Measurements from ENCODE around the gene C16orf46.

Gene C16orf46

GRCh38 chr16:81107511-81107910 lies 30.5 kb upstream of the C16orf46 start:
- no peak overlapping the region for H3K4me3 ChIP-seq (ENCODE audit: control insufficient read depth, low read depth, low read length)
- DNase-seq (ENCODE audit: low read depth) = no peak
- no peak for TF ChIP-seq CTCF (conservative IDR thresholded peaks at IDR 0.05; ENCODE audit: control insufficient read depth, insufficient read depth, low read depth, low read length)

GRCh38 chr16:81106826-81107503 lies 29.9 kb upstream of the C16orf46 start:
- H3K4me3 ChIP-seq (ENCODE audit: control insufficient read depth, low read depth, low read length) = no peak overlapping the region
- DNase-seq (ENCODE audit: low read depth) = no peak
- no peak for TF ChIP-seq CTCF (conservative IDR thresholded peaks at IDR 0.05; ENCODE audit: control insufficient read depth, insufficient read depth, low read depth, low read length)

DNA sequence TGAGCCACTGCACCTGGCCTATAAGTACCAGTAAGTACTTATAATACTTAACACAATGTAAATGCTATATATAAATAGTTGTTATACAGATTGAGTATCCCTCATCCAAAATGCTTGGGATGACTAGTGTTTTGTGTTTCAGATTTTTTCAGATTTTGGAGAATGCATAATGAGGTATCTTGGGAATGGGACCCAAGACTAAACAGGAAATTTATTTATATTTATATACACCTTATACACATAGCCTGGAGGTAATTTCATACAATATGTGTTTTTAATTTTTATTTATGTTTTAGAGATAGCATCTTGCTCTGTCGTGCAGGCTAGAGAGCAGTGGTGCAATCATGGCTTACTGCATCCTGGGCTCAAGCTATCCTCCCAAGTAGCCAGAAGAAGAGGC lies 28.9 kb upstream of the C16orf46 start:
- DNase-seq (ENCODE audit: low read depth) = no peak
- no peak overlapping the region for H3K4me3 ChIP-seq (ENCODE audit: control insufficient read depth, low read depth, low read length)
- no peak for TF ChIP-seq CTCF (conservative IDR thresholded peaks at IDR 0.05; ENCODE audit: control insufficient read depth, insufficient read depth, low read depth, low read length)

DNA sequence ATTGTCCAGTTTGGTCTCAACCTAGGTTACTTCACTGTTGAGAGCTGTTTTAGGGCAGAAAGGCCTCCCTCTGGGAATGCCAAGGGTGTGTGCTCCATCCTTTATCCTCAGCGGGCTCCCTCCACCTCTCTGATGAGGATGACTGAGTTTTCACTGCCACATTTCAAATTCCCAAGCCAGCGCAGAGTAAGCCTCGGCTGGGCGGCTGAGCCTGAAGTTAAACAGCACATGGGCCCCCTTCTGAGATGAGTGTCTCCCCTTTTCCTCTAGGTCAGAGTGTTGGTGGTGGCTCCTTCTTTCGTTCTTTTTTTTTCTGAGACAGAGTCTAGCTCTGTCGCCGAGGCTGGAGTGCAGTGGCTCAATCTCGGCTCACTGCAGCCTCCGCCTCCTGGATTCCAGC lies 24.7 kb upstream of the C16orf46 start:
- no peak for TF ChIP-seq CTCF (conservative IDR thresholded peaks at IDR 0.05; ENCODE audit: control insufficient read depth, insufficient read depth, low read depth, low read length)
- H3K4me3 ChIP-seq (ENCODE audit: control insufficient read depth, low read depth, low read length) = no peak overlapping the region
- DNase-seq (ENCODE audit: low read depth) = no peak

DNA sequence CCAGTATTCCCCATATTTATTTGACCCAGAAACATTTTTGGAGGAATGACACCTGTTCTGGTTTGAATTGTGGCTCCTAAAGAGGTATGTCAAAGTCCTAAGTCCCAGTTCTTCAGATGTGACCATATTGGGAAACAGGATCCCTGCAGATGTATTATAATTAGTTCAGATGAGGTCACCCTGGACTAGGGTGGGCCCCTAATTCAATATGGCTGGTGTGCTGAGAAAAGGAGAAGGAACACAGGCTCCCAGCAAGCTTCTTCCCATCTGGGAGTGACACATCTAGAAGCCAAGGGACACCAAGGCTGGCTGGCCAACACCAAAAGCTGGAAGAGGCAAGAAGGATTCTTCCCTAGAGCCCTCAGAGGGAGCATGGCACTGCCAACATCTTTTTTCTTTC lies 22.9 kb upstream of the C16orf46 start:
- no peak for DNase-seq (ENCODE audit: low read depth)
- no peak for TF ChIP-seq CTCF (conservative IDR thresholded peaks at IDR 0.05; ENCODE audit: control insufficient read depth, insufficient read depth, low read depth, low read length)
- no peak overlapping the region for H3K4me3 ChIP-seq (ENCODE audit: control insufficient read depth, low read depth, low read length)

DNA sequence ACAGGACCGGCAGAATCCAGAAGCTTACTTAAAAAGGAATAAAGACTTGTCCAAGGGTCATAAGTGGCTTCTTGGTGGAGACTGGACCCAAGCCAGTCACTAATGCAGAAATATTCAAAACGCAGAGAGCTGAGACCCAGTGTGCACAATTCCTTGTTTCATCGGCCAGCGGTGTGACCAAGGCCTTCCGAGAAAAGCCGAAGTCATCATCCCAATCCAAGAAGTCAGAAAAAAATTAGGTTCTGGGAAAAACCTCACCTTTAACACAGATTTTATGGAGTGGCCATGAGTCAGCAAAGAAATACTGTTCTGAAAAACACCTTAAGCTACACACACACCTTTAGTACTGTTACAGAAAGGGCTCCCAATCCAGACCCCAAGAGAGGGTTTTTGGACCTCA lies 20.2 kb upstream of the C16orf46 start:
- H3K4me3 ChIP-seq (ENCODE audit: control insufficient read depth, low read depth, low read length) = no peak overlapping the region
- TF ChIP-seq CTCF (conservative IDR thresholded peaks at IDR 0.05; ENCODE audit: control insufficient read depth, insufficient read depth, low read depth, low read length) = no peak
- DNase-seq (ENCODE audit: low read depth) = no peak

Data from fibroblast of mammary gland (primary cell).